Liver (tissue), 2 donors: ENCODE results near the gene KRTAP10-6.

Experiments
- CTCF ChIP-seq: fragments of 150-350 bp; IDR thresholded peaks from 2 replicates; pipeline ENCODE4 v1.5.1; 2017; ENCODE audit warnings: improper control_type of control experiment, low read depth, low read length; ENCODE audit not compliant: missing input control
- REST ChIP-seq: IDR thresholded peaks from 2 replicates; pipeline ENCODE4 v1.6.1; 2016; ENCODE audit warnings: antibody characterized with exemption, mild to moderate bottlenecking
- donor health status: healthy.

DNA sequence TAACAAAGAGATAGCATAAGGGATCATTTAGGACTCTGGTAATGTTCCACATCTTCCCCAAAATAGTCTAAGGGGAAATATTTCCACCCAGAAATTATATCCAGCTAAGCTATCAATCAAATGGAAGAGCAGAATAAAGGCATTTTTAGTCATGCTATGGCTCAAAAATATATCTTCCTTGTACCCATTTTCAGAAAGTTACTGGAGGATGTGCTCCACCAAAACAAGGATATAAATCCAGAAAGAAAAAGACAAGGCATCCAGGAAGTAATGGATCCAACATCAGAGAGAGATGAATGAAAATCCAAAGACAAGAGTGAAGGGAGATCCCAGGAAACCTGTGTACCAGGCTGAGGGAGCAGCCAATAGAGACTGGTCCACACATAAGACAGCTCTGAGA lies 16.9 kb upstream of the KRTAP10-6 start:
- TF ChIP-seq REST (no peak), CTCF (no peak)
